Keratinocyte (primary cell): Measurements from ENCODE around the gene SLC26A4. TPM values are rescaled to one million over a fixed set of nuclear protein-coding genes. Genes with fewer than 3 reads are reported as not detected.

Experiments
- DNase-seq: peaks from one replicate; pipeline ENCODE4 v3.0.0-alpha.2; 2011; ENCODE audit warnings: low read depth, missing footprints, low spot score
- FAIRE-seq: peaks from 2 replicates; lab custom pipeline; 2011; peaks lifted over from hg19 to GRCh38; lab: Jason Lieb, UNC
- H2AFZ ChIP-seq: 2 replicates; pipeline ENCODE4 v1.6.0; 2012; ENCODE audit warnings: low read length, control low read depth, inconsistent platforms; ENCODE audit not compliant: control insufficient read depth
- H3K27ac ChIP-seq: 2 replicates; pipeline ENCODE4 v1.5.1; 2011; ENCODE audit warnings: low read length; ENCODE audit not compliant: control insufficient read depth, insufficient read depth
- H3K27me3 ChIP-seq: 3 replicates; pipeline ENCODE4 v1.6.0; 2011; ENCODE audit warnings: low read length; ENCODE audit not compliant: control insufficient read depth, insufficient read depth; ENCODE audit errors: extremely low read depth
- H3K36me3 ChIP-seq, 2 experiments: 2 replicates in 1 of 2; 3 replicates in 1 of 2; pipeline ENCODE4 v1.5.1; 2011; ENCODE audit warnings: low read length in 2 of 2, mild to moderate bottlenecking in 1 of 2; ENCODE audit not compliant: control insufficient read depth in 2 of 2, insufficient read depth in 2 of 2; ENCODE audit errors: extremely low read depth in 1 of 2
- H3K4me1 ChIP-seq: 3 replicates; pipeline ENCODE4 v1.5.1; 2011; ENCODE audit warnings: low read length; ENCODE audit not compliant: control insufficient read depth, insufficient read depth; ENCODE audit errors: extremely low read depth
- H3K4me2 ChIP-seq: 3 replicates; pipeline ENCODE4 v1.6.0; 2011; ENCODE audit warnings: low read depth, low read length; ENCODE audit not compliant: control insufficient read depth, insufficient read depth; ENCODE audit errors: extremely low read depth
- H3K4me3 ChIP-seq, 3 experiments: fragments of 200-600 bp in 1 of 3; sonication (generic) in 1 of 3; 2 replicates in 2 of 3; 3 replicates in 1 of 3; pipeline ENCODE4 v1.5.1; 2011 to 2016; ENCODE audit warnings: low read length in 3 of 3, mild to moderate bottlenecking in 3 of 3, control low read depth in 2 of 3, inconsistent platforms in 1 of 3, low read depth in 1 of 3, mixed read lengths in 1 of 3, mixed run types in 1 of 3, moderate library complexity in 1 of 3; ENCODE audit not compliant: control insufficient read depth in 2 of 3, insufficient read depth in 2 of 3; ENCODE audit errors: extremely low read depth in 1 of 3
- H3K79me2 ChIP-seq: 2 replicates; pipeline ENCODE4 v1.6.0; 2012; ENCODE audit warnings: low read length; ENCODE audit not compliant: control insufficient read depth, insufficient read depth
- H3K9ac ChIP-seq: 3 replicates; pipeline ENCODE4 v1.6.0; 2011; ENCODE audit warnings: low read length; ENCODE audit not compliant: control insufficient read depth, insufficient read depth; ENCODE audit errors: extremely low read depth
- H3K9me1 ChIP-seq: 3 replicates; pipeline ENCODE4 v1.6.0; 2011; ENCODE audit warnings: low read length; ENCODE audit not compliant: control insufficient read depth, insufficient read depth; ENCODE audit errors: extremely low read depth
- H3K9me3 ChIP-seq: 2 replicates; pipeline ENCODE4 v1.5.1; 2012; ENCODE audit warnings: low read depth, low read length; ENCODE audit not compliant: control insufficient read depth
- H4K20me1 ChIP-seq: 3 replicates; pipeline ENCODE4 v1.6.0; 2011; ENCODE audit warnings: low read length; ENCODE audit not compliant: control insufficient read depth, insufficient read depth; ENCODE audit errors: extremely low read depth
- EZH2 ChIP-seq: IDR thresholded peaks from one replicate; pipeline ENCODE4 v1.6.1; 2012; ENCODE audit warnings: inconsistent platforms, mild to moderate bottlenecking, low read length, moderate library complexity
- dilution Hi-C: fragments of 300-500 bp; cut with MboI; formaldehyde crosslinking; loops from one replicate; pipeline ENCODE4 v1.7.0; 2020; ENCODE audit warnings: low sequenced_read_pairs; ENCODE audit not compliant: extremely low pct_ligation_motif_present
- polyA plus RNA-seq, 5 experiments: library from polyadenylated mRNA; depleted of rRNA in 3 of 5; stranded (reverse) in 3 of 5; stranded (forward) in 1 of 5; unstranded in 1 of 5; fragments of >200 nt; gene quantifications; 1 replicate in 1 of 5; 2 replicates in 3 of 5; 3 replicates in 1 of 5; pipeline versions ENCODE4 v1.2.1 to v1.2.3, GENCODE V29; 2011 to 2012; ENCODE audit warnings: missing spikeins in 2 of 5, low read depth in 1 of 5, low replicate concordance in 1 of 5
- TF ChIP-seq, protein P1 (sequence below), 3 experiments: IDR thresholded peaks in 1 of 3; conservative IDR thresholded peaks in 1 of 3; optimal IDR thresholded peaks in 1 of 3; 2 replicates in 2 of 3; 3 replicates in 1 of 3; pipeline versions ENCODE3 to v1.5.1; 2011; ENCODE audit warnings: low read length in 3 of 3, mild to moderate bottlenecking in 3 of 3, moderate library complexity in 2 of 3, control low read depth in 1 of 3, inconsistent platforms in 1 of 3; ENCODE audit not compliant: insufficient read depth in 2 of 3; ENCODE audit errors: extremely low read depth in 1 of 3

Gene SLC26A4
- polyA plus RNA-seq, 1 donor (not counting 4 experiments of a cell fraction or from before 2014, with no cell fraction given): 0.26 TPM

DNA sequence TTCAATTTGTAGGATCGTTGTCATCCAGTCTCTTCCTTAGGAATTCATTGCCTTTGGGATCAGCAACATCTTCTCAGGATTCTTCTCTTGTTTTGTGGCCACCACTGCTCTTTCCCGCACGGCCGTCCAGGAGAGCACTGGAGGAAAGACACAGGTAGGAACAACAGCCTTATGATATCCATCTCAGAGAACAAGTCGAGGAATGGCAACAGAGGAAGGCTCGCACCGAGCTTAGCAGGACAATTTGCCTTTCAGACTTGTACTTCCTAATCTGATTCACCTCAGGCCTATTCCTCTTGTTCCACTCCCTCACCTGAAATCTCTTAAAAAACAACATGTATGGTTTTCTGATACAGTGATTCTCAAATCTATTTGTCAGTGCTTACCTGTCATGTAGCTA, 29.5 kb downstream of the SLC26A4 start:
- no peak for FAIRE-seq

DNA sequence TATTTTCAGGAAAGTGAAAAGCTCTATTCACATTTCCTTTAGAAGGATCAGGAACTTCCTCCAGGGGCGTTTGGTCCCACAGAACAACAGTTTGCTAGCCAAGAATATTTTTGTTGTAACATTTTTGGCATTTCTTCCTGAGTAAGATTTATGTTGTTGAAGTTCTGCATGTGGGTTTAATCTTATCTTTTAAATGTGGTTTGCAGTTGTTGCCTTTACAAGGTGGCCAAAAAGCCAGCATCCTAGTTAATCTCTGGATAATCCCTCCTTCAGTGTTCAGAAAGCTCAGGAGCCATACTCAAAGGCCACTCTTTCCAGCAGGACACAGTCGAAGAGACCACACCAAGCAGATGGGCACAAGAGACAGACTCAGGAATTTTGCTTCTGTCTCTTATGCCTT, 30.0 kb downstream of the SLC26A4 start:
- TF ChIP-seq EZH2: no peak
- TF ChIP-seq, protein P1, sequence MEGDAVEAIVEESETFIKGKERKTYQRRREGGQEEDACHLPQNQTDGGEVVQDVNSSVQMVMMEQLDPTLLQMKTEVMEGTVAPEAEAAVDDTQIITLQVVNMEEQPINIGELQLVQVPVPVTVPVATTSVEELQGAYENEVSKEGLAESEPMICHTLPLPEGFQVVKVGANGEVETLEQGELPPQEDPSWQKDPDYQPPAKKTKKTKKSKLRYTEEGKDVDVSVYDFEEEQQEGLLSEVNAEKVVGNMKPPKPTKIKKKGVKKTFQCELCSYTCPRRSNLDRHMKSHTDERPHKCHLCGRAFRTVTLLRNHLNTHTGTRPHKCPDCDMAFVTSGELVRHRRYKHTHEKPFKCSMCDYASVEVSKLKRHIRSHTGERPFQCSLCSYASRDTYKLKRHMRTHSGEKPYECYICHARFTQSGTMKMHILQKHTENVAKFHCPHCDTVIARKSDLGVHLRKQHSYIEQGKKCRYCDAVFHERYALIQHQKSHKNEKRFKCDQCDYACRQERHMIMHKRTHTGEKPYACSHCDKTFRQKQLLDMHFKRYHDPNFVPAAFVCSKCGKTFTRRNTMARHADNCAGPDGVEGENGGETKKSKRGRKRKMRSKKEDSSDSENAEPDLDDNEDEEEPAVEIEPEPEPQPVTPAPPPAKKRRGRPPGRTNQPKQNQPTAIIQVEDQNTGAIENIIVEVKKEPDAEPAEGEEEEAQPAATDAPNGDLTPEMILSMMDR (optimal IDR thresholded peaks at IDR 0.05 in 1 of 3, IDR thresholded peaks at IDR 0.05 in 1 of 3, conservative IDR thresholded peaks at IDR 0.05 in 1 of 3; ENCODE audit: extremely low read depth in 1 of 3, insufficient read depth in 2 of 3, low read length in 3 of 3): no peak
- H2AFZ ChIP-seq: no peak overlapping the region
- H3K4me1 ChIP-seq: peaks cover 3% of the 10 kb centered on the region
- H3K27ac ChIP-seq: no peak overlapping the region
- FAIRE-seq: no peak
- no peaks in the 10 kb centered on the region for H4K20me1 ChIP-seq
- no peak for DNase-seq
- no peak overlapping the region for H3K4me2 ChIP-seq
- no peaks in the 10 kb centered on the region for H3K36me3 ChIP-seq
- H3K9ac ChIP-seq: no peak overlapping the region
- no peak overlapping the region for H3K4me3 ChIP-seq
- H3K9me1 ChIP-seq: no peaks in the 10 kb centered on the region
- H3K79me2 ChIP-seq: no peaks in the 10 kb centered on the region
- H3K9me3 ChIP-seq: no peaks in the 10 kb centered on the region
- dilution Hi-C loops: no loop called here
- peaks cover 3% of the 10 kb centered on the region for H3K27me3 ChIP-seq

More for the DNA sequence above, 29.5 kb downstream of the SLC26A4 start:
- Histone ChIP-seq H3K9ac (no peak overlapping the region), H3K4me3 (no peak overlapping the region), H3K9me1 (no peaks in the 10 kb centered on the region), H3K36me3 (no peaks in the 10 kb centered on the region), H4K20me1 (no peaks in the 10 kb centered on the region), H3K4me2 (no peak overlapping the region), H3K27ac (no peak overlapping the region), H3K79me2 (no peaks in the 10 kb centered on the region), H3K27me3 (peaks cover 3% of the 10 kb centered on the region), H3K4me1 (peaks cover 3% of the 10 kb centered on the region), H2AFZ (no peak overlapping the region), H3K9me3 (no peaks in the 10 kb centered on the region)
- no peak for TF ChIP-seq EZH2
- TF ChIP-seq, protein P1 (optimal IDR thresholded peaks at IDR 0.05 in 1 of 3, IDR thresholded peaks at IDR 0.05 in 1 of 3, conservative IDR thresholded peaks at IDR 0.05 in 1 of 3; ENCODE audit: extremely low read depth in 1 of 3, insufficient read depth in 2 of 3, low read length in 3 of 3): no peak
- no peak for DNase-seq
- dilution Hi-C loops: no loop called here
